MM.1S (cell line): ENCODE measurements around the gene NELFB.

Experiments used
- CTCF ChIP-seq: fragments of 300-600 bp; sonication (generic); IDR thresholded peaks from 2 replicates; pipeline ENCODE4 v1.5.1; 2016; ENCODE audit warnings: antibody characterized with exemption, low read length, mixed read lengths
- EZH2 ChIP-seq: fragments of 300-600 bp; sonication (generic); optimal IDR thresholded peaks from 2 replicates; pipeline ENCODE3; 2017; ENCODE audit warnings: low read depth, mild to moderate bottlenecking, antibody characterized with exemption, low read length, mixed read lengths

GRCh38 chr9:137234055-137234697, 21.0 kb upstream of the NELFB start:
- TF ChIP-seq CTCF: no peak
- TF ChIP-seq EZH2: no peak
